Measurements from ENCODE around the gene SCGB1A1.
"Not testable (repeated sequence)": the region's sequence is repeated elsewhere in the genome, so short reads cannot be mapped to it uniquely, and the experiment has no call there.

DNA sequence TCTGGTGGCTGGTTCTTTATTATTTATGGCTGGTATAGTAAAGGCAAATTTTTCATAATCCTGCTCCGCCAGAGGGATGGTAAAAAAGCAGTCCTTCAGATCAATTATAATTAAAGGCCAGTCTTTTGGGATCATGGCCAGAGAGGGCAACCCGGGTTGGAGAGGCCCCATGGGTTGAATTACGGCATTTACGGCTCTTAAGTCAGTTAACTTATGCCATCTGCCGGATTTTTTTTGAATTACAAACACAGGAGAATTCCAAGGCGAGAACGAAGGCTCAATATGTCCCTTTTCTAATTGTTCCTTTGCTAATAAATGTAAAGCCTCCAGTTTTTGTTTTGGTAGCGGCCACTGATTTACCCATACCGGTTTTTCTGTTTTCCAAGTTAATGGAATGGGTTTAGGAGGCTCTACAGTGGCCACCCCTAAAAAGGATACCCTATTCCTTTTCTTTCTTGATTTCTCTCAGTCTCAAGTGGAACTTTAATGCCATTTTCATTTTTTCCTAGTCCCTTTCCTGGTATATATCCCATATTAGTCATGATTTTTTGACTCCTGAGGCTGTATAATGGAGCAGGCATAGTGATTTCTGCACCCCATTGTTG is 40.3 kb upstream of the SCGB1A1 start:
- TF ChIP-seq, protein P1, sequence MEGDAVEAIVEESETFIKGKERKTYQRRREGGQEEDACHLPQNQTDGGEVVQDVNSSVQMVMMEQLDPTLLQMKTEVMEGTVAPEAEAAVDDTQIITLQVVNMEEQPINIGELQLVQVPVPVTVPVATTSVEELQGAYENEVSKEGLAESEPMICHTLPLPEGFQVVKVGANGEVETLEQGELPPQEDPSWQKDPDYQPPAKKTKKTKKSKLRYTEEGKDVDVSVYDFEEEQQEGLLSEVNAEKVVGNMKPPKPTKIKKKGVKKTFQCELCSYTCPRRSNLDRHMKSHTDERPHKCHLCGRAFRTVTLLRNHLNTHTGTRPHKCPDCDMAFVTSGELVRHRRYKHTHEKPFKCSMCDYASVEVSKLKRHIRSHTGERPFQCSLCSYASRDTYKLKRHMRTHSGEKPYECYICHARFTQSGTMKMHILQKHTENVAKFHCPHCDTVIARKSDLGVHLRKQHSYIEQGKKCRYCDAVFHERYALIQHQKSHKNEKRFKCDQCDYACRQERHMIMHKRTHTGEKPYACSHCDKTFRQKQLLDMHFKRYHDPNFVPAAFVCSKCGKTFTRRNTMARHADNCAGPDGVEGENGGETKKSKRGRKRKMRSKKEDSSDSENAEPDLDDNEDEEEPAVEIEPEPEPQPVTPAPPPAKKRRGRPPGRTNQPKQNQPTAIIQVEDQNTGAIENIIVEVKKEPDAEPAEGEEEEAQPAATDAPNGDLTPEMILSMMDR (IDR thresholded peaks at IDR 0.05) = peak; percentile 42
- not testable (repeated sequence) for TF ChIP-seq ZFX (IDR thresholded peaks at IDR 0.05; ENCODE audit: borderline replicate concordance)
